GM23338 (cell line): Measurements from ENCODE around the gene DLG2.

ENCODE experiments used
- CREB1 ChIP-seq: fragments of 250-450 bp; sonication (Bioruptor Pico); IDR thresholded peaks from 2 replicates; pipeline ENCODE4 v1.5.0; 2020; ENCODE audit warnings: low read depth, mild to moderate bottlenecking, moderate library complexity
- ETS1 ChIP-seq: IDR thresholded peaks from 2 replicates; pipeline ENCODE4 v1.6.1; 2016; ENCODE audit warnings: antibody characterized with exemption
- EZH2 ChIP-seq: fragments of 200-600 bp; sonication (generic); IDR thresholded peaks from one replicate; pipeline ENCODE4 v1.8.0; 2017; ENCODE audit warnings: antibody characterized with exemption, mild to moderate bottlenecking, low read depth; ENCODE audit not compliant: unreplicated experiment
- EZH2phosphoT487 ChIP-seq: fragments of 200-600 bp; sonication (generic); IDR thresholded peaks from one replicate; pipeline ENCODE4 v1.8.1; 2018; ENCODE audit warnings: antibody characterized with exemption; ENCODE audit not compliant: unreplicated experiment
- JUNB ChIP-seq: IDR thresholded peaks from one replicate; pipeline ENCODE4 v1.6.1; 2016; ENCODE audit warnings: antibody characterized with exemption; ENCODE audit not compliant: unreplicated experiment
- NANOG ChIP-seq: IDR thresholded peaks from 2 replicates; pipeline ENCODE4 v1.6.1; 2016; ENCODE audit warnings: antibody characterized with exemption, borderline replicate concordance
- POLR2AphosphoS5 ChIP-seq: IDR thresholded peaks from 2 replicates; pipeline ENCODE4 v1.6.1; 2016; ENCODE audit warnings: antibody characterized with exemption, low read depth
- REST ChIP-seq: IDR thresholded peaks from one replicate; pipeline ENCODE4 v1.6.1; 2018; ENCODE audit warnings: antibody characterized with exemption; ENCODE audit not compliant: unreplicated experiment
- STAT1 ChIP-seq: IDR thresholded peaks from one replicate; pipeline ENCODE4 v1.6.1; 2016; ENCODE audit warnings: antibody characterized with exemption; ENCODE audit not compliant: unreplicated experiment
- ZNF114 ChIP-seq: fragments of 250-450 bp; sonication (Bioruptor Pico); IDR thresholded peaks from 2 replicates; pipeline ENCODE4 v1.5.0; 2020; ENCODE audit warnings: mild to moderate bottlenecking, moderate library complexity
- ZNF331 ChIP-seq: fragments of 250-450 bp; sonication (Bioruptor Pico); IDR thresholded peaks from 2 replicates; pipeline ENCODE4 v1.5.0; 2020; ENCODE audit warnings: low read depth, mild to moderate bottlenecking, moderate library complexity
- TF ChIP-seq, protein P1 (sequence below), 2 experiments: fragments of 200-600 bp in 1 of 2; sonication (generic) in 1 of 2; conservative IDR thresholded peaks; 2 replicates each; pipeline versions ENCODE4 v1.5.1 to v1.6.1; 2016 to 2017; ENCODE audit warnings: antibody characterized with exemption in 2 of 2, low read depth in 2 of 2, mild to moderate bottlenecking in 2 of 2, moderate library complexity in 1 of 2

DNA sequence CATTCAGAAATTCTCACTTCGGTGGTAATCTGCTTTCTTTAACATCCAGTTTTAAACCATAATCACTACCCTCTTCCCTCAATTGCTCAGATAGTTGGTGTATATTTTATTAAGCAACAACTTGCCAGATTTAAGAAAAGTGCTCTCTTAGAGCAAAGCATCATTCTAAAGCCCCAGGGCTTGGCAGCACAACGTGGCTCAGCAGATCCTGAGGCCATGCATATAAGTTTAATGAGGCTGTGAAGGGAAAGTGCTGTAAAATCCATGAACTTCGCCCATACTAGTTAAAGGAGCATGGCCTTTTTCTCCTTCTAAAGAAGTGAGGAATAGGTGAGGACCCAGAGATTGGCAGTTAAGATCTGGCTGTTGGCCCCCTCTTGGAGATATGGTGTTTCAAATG lies 1858.7 kb downstream of the DLG2 start:
- TF ChIP-seq, protein P1, sequence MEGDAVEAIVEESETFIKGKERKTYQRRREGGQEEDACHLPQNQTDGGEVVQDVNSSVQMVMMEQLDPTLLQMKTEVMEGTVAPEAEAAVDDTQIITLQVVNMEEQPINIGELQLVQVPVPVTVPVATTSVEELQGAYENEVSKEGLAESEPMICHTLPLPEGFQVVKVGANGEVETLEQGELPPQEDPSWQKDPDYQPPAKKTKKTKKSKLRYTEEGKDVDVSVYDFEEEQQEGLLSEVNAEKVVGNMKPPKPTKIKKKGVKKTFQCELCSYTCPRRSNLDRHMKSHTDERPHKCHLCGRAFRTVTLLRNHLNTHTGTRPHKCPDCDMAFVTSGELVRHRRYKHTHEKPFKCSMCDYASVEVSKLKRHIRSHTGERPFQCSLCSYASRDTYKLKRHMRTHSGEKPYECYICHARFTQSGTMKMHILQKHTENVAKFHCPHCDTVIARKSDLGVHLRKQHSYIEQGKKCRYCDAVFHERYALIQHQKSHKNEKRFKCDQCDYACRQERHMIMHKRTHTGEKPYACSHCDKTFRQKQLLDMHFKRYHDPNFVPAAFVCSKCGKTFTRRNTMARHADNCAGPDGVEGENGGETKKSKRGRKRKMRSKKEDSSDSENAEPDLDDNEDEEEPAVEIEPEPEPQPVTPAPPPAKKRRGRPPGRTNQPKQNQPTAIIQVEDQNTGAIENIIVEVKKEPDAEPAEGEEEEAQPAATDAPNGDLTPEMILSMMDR (conservative IDR thresholded peaks at IDR 0.05; ENCODE audit: low read depth in 2 of 2): no peak
- TF ChIP-seq EZH2 (no peak), POLR2AphosphoS5 (no peak), EZH2phosphoT487 (no peak), REST (no peak), CREB1 (CRISPR knock-in tag) (no peak), ETS1 (no peak), JUNB (no peak), STAT1 (no peak), NANOG (no peak), ZNF114 (no peak), ZNF331 (CRISPR knock-in tag) (no peak)
